ENCODE results near the gene TMEM150B. TPM values are rescaled to one million over a fixed set of nuclear protein-coding genes. Genes with fewer than 3 reads are reported as not detected.

Gene TMEM150B
- total and polyA plus RNA-seq, 2 of the 13 experiments (the other 11 are each of a cell fraction or from before 2014, with no cell fraction given) = 1.3 to 1.8 TPM

DNA sequence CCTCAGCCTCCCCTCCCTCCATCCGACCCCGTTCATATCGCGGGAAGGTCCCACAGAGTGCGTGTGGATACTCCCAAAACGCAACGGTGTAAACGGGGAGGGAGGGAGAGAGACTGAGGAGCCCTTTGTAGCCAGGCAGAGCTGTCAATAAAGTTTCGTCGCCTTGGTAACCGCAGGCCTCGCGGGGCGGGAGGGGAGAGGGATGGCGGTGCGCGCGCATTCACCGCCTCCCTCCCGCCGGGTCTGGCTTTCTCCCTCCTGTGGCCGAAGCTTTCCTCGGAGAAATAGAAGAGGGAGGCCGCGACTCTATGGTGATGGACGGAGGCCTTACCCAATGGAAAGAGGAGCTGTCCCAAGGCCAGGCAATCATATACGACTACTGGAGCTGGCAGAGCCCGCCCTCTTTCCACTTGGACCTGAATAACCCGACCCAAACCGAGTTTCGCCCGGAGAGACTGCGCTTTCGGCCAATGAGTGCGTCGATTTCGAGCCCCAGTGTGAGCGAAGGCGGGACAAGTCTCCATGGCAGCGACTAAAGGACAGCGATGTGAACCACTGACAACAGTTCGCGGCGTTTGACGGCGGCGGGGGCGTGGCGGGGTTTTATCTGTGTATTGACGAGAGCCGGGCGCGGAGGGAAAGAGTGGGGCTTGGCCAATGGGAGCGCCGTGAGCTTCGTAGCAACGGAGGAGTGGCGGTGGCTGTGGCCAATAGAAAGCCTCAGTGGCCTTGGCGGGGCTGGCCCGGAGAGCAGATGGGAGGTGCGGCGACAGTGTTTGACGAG, 14.2 kb upstream of the TMEM150B start, which contains the start of gene KMT5C (continued):
- TF ChIP-seq, protein P1, sequence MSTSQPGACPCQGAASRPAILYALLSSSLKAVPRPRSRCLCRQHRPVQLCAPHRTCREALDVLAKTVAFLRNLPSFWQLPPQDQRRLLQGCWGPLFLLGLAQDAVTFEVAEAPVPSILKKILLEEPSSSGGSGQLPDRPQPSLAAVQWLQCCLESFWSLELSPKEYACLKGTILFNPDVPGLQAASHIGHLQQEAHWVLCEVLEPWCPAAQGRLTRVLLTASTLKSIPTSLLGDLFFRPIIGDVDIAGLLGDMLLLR (CRISPR knock-in tag; IDR thresholded peaks at IDR 0.05) = no peak
- TF ChIP-seq HMG20B (CRISPR knock-in tag; conservative IDR thresholded peaks at IDR 0.05) (no peak), ARNT (IDR thresholded peaks at IDR 0.05) (no peak), PTBP1 (IDR thresholded peaks at IDR 0.05; ENCODE audit: low read depth, low read length, poor library complexity, severe bottlenecking) (no peak), ZNF557 (CRISPR knock-in tag; IDR thresholded peaks at IDR 0.05) (no peak), HOXA5 (CRISPR knock-in tag; IDR thresholded peaks at IDR 0.05) (no peak; the same call in 1 of the 2 replicates), BRD4 (CRISPR knock-in tag; IDR thresholded peaks at IDR 0.05) (no peak), TBL1XR1 (IDR thresholded peaks at IDR 0.05; ENCODE audit: borderline replicate concordance, low read length, partially characterized antibody) (no peak), ZNF816 (CRISPR knock-in tag; IDR thresholded peaks at IDR 0.05; ENCODE audit: borderline replicate concordance) (no peak), YEATS4 (CRISPR knock-in tag; IDR thresholded peaks at IDR 0.05; ENCODE audit: borderline replicate concordance) (no peak), EP300 (IDR thresholded peaks at IDR 0.05; ENCODE audit: low read depth in 2 of 2, low read length in 2 of 2) (no peak), EP300 (CRISPR knock-in tag; IDR thresholded peaks at IDR 0.05; ENCODE audit: borderline replicate concordance) (no peak), FOXK1 (CRISPR knock-in tag; IDR thresholded peaks at IDR 0.05; ENCODE audit: borderline replicate concordance, low read depth) (no peak; the same call in 1 of the 2 replicates), ZNF230 (CRISPR knock-in tag; IDR thresholded peaks at IDR 0.05) (no peak), TOPORS (CRISPR knock-in tag; IDR thresholded peaks at IDR 0.05) (no peak), HNRNPH1 (optimal IDR thresholded peaks at IDR 0.05; ENCODE audit: low read depth, low read length) (no peak), MAF1 (CRISPR knock-in tag; IDR thresholded peaks at IDR 0.05; ENCODE audit: borderline replicate concordance) (no peak), HOXA9 (CRISPR knock-in tag; IDR thresholded peaks at IDR 0.05; ENCODE audit: borderline replicate concordance) (no peak), ZBTB7B (CRISPR knock-in tag; IDR thresholded peaks at IDR 0.05) (no peak)
- TF ChIP-seq, protein P2, sequence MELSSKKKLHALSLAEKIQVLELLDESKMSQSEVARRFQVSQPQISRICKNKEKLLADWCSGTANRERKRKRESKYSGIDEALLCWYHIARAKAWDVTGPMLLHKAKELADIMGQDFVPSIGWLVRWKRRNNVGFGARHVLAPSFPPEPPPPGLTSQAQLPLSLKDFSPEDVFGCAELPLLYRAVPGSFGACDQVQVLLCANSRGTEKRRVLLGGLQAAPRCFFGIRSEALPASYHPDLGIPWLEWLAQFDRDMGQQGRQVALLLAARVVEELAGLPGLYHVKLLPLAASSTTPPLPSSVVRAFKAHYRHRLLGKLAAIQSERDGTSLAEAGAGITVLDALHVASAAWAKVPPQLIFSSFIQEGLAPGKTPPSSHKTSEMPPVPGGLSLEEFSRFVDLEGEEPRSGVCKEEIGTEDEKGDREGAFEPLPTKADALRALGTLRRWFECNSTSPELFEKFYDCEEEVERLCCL (CRISPR knock-in tag; IDR thresholded peaks at IDR 0.05; ENCODE audit: borderline replicate concordance) = no peak
- TF ChIP-seq, protein P3, sequence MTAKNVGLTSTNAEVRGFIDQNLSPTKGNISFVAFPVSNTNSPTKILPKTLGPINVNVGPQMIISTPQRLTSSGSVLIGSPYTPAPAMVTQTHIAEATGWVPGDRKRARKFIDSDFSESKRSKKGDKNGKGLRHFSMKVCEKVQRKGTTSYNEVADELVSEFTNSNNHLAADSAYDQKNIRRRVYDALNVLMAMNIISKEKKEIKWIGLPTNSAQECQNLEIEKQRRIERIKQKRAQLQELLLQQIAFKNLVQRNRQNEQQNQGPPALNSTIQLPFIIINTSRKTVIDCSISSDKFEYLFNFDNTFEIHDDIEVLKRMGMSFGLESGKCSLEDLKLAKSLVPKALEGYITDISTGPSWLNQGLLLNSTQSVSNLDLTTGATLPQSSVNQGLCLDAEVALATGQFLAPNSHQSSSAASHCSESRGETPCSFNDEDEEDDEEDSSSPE (CRISPR knock-in tag; IDR thresholded peaks at IDR 0.05) = peak; percentile 84
- TF ChIP-seq, protein P4, sequence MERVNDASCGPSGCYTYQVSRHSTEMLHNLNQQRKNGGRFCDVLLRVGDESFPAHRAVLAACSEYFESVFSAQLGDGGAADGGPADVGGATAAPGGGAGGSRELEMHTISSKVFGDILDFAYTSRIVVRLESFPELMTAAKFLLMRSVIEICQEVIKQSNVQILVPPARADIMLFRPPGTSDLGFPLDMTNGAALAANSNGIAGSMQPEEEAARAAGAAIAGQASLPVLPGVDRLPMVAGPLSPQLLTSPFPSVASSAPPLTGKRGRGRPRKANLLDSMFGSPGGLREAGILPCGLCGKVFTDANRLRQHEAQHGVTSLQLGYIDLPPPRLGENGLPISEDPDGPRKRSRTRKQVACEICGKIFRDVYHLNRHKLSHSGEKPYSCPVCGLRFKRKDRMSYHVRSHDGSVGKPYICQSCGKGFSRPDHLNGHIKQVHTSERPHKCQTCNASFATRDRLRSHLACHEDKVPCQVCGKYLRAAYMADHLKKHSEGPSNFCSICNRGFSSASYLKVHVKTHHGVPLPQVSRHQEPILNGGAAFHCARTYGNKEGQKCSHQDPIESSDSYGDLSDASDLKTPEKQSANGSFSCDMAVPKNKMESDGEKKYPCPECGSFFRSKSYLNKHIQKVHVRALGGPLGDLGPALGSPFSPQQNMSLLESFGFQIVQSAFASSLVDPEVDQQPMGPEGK (CRISPR knock-in tag; IDR thresholded peaks at IDR 0.05) = peak; percentile 60
- TF ChIP-seq, protein P5, sequence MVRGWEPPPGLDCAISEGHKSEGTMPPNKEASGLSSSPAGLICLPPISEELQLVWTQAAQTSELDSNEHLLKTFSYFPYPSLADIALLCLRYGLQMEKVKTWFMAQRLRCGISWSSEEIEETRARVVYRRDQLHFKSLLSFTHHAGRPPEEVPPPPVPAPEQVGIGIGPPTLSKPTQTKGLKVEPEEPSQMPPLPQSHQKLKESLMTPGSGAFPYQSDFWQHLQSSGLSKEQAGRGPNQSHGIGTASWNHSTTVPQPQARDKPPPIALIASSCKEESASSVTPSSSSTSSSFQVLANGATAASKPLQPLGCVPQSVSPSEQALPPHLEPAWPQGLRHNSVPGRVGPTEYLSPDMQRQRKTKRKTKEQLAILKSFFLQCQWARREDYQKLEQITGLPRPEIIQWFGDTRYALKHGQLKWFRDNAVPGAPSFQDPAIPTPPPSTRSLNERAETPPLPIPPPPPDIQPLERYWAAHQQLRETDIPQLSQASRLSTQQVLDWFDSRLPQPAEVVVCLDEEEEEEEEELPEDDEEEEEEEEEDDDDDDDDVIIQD (CRISPR knock-in tag; IDR thresholded peaks at IDR 0.05; ENCODE audit: low read depth) = no peak
- TF ChIP-seq, protein P6, sequence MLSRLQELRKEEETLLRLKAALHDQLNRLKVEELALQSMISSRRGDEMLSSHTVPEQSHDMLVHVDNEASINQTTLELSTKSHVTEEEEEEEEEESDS (CRISPR knock-in tag; IDR thresholded peaks at IDR 0.05; ENCODE audit: borderline replicate concordance) = no peak

Measured in HepG2 (cell line).